ENCODE measurements around the gene GLRX.

DNA sequence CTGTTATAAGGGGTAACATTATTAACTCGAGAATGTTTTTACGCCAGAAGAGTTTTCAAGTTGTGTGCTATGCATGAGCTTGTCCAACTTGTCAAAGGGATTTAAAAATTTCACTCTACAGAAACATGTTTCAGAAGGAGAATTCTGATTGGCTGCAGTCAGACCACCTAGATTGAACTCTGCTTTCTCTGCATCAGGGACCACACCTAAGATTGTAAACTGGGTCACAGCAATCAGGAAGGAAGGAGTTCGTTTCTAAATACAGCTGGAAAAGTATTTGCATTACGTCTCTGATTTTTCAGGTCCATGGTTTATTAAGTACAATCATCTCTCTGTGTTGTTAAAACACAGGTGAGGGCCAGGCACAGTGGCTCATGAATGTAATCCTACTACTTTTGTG is 5.8 kb downstream of the GLRX start:
- TF ChIP-seq FOXJ3 (CRISPR knock-in tag; IDR thresholded peaks at IDR 0.05) (no peak), RAD21 (IDR thresholded peaks at IDR 0.05; ENCODE audit: low read length) (no peak), POLR2AphosphoS5 (IDR thresholded peaks at IDR 0.05; ENCODE audit: low read depth, low read length) (no peak), RCOR1 (IDR thresholded peaks at IDR 0.05; ENCODE audit: low read length) (no peak), TAF1 (IDR thresholded peaks at IDR 0.05; ENCODE audit: borderline replicate concordance, low read depth, low read length) (no peak), NRF1 (IDR thresholded peaks at IDR 0.05; ENCODE audit: low read depth, low read length) (no peak), EP300 (IDR thresholded peaks at IDR 0.05; ENCODE audit: borderline replicate concordance in 1 of 2, low read depth in 1 of 2, low read length in 1 of 2) (no peak), MEF2A (IDR thresholded peaks at IDR 0.05; ENCODE audit: borderline replicate concordance, low read depth) (no peak), GABPA (IDR thresholded peaks at IDR 0.05; ENCODE audit: low read depth) (no peak)
- TF ChIP-seq, protein P1, sequence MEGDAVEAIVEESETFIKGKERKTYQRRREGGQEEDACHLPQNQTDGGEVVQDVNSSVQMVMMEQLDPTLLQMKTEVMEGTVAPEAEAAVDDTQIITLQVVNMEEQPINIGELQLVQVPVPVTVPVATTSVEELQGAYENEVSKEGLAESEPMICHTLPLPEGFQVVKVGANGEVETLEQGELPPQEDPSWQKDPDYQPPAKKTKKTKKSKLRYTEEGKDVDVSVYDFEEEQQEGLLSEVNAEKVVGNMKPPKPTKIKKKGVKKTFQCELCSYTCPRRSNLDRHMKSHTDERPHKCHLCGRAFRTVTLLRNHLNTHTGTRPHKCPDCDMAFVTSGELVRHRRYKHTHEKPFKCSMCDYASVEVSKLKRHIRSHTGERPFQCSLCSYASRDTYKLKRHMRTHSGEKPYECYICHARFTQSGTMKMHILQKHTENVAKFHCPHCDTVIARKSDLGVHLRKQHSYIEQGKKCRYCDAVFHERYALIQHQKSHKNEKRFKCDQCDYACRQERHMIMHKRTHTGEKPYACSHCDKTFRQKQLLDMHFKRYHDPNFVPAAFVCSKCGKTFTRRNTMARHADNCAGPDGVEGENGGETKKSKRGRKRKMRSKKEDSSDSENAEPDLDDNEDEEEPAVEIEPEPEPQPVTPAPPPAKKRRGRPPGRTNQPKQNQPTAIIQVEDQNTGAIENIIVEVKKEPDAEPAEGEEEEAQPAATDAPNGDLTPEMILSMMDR (IDR thresholded peaks at IDR 0.05): no peak
- TF ChIP-seq, protein P2, sequence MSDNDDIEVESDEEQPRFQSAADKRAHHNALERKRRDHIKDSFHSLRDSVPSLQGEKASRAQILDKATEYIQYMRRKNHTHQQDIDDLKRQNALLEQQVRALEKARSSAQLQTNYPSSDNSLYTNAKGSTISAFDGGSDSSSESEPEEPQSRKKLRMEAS (IDR thresholded peaks at IDR 0.05; ENCODE audit: low read depth): no peak
- TF ChIP-seq, protein P3, sequence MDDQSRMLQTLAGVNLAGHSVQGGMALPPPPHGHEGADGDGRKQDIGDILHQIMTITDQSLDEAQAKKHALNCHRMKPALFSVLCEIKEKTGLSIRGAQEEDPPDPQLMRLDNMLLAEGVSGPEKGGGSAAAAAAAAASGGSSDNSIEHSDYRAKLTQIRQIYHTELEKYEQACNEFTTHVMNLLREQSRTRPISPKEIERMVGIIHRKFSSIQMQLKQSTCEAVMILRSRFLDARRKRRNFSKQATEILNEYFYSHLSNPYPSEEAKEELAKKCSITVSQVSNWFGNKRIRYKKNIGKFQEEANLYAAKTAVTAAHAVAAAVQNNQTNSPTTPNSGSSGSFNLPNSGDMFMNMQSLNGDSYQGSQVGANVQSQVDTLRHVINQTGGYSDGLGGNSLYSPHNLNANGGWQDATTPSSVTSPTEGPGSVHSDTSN (IDR thresholded peaks at IDR 0.05): no peak
- TF ChIP-seq, protein P4, sequence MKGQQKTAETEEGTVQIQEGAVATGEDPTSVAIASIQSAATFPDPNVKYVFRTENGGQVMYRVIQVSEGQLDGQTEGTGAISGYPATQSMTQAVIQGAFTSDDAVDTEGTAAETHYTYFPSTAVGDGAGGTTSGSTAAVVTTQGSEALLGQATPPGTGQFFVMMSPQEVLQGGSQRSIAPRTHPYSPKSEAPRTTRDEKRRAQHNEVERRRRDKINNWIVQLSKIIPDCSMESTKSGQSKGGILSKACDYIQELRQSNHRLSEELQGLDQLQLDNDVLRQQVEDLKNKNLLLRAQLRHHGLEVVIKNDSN (IDR thresholded peaks at IDR 0.05; ENCODE audit: borderline replicate concordance, low read depth): no peak

Data from SK-N-SH (cell line).